Peyer's patch (tissue), 4 donors: ENCODE measurements around the gene GCAT. TPM values are rescaled to one million over a fixed set of nuclear protein-coding genes. Genes with fewer than 3 reads are reported as not detected.
A peak's percentile ranks its signal among the peaks of the same experiment; 100 is the strongest.

Source experiments
- DNase-seq, 3 donors: peaks; one replicate each; pipeline ENCODE4 v3.0.0-alpha.2; 2017 to 2019
- H3K27ac ChIP-seq, 4 donors: fragments of 200-600 bp; sonication (generic); one replicate each; pipeline ENCODE4 v1.5.1; 2016 to 2019
- H3K27me3 ChIP-seq, 2 donors: fragments of 200-600 bp; sonication (generic); one replicate each; pipeline ENCODE4 v1.5.1; 2019
- H3K36me3 ChIP-seq, 3 donors: fragments of 200-600 bp; sonication (generic); one replicate each; pipeline ENCODE4 v1.5.1; 2016 to 2019
- H3K4me1 ChIP-seq, 4 donors: fragments of 200-600 bp; sonication (generic); one replicate each; pipeline ENCODE4 v1.5.1; 2016 to 2019
- H3K4me3 ChIP-seq, 4 donors: fragments of 200-600 bp; sonication (generic); 1 replicate in 3 of 4; 2 replicates in 1 of 4; pipeline ENCODE4 v1.5.1; 2016 to 2019; ENCODE audit warnings: mild to moderate bottlenecking in 1 of 4
- H3K9me3 ChIP-seq, 4 donors: fragments of 200-600 bp; sonication (generic); one replicate each; pipeline ENCODE4 v1.5.1; 2016 to 2019; ENCODE audit warnings: mild to moderate bottlenecking in 1 of 4
- CTCF ChIP-seq, 6 experiments: fragments of 450-650 bp in 4 of 6; fragments of 200-600 bp in 2 of 6; sonication (generic) in 1 of 6; IDR thresholded peaks; one replicate each; pipeline ENCODE4 v1.5.1; 2017 to 2019; ENCODE audit warnings: antibody characterized with exemption in 6 of 6, mild to moderate bottlenecking in 3 of 6, moderate library complexity in 1 of 6
- POLR2A ChIP-seq, 2 donors: fragments of 450-650 bp; IDR thresholded peaks; one replicate each; pipeline ENCODE4 v1.5.1; 2017; ENCODE audit warnings: antibody characterized with exemption in 2 of 2, mild to moderate bottlenecking in 2 of 2, moderate library complexity in 2 of 2
- total RNA-seq, 4 donors: library from RNA; depleted of rRNA; stranded (reverse); fragments of >200 nt; gene quantifications; one replicate each; pipeline ENCODE4 v1.1.0, GENCODE V29; 2016

The GCAT gene
- total RNA-seq, 4 donors from 2014 or later = 3.8 to 9.3 (median 8.9) TPM

DNA sequence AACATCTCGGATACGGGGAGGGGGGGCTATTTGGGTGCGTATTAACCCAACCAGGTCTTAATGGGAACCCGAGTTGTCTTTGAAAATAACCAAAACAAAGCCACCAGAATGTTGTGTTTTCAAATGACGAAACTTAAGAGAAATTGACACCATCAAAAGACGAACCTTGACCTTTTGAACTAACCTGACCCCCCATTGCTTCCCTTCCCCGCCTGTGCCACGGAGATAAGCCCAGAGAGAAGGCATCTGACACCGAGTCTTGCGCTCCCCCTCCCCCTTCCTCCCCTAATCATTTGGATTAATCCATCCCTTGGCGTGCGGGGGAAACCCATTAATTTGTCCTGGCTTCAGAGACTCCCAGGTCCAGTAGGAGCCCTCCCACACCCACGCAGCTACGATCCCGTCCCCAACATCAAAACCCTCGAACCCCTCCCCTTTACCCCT lies 4.5 kb upstream of the GCAT start:
- H3K4me3 ChIP-seq = peak overlapping the region in 2 of 4 donors; percentile 71 to 86
- H3K27me3 ChIP-seq = no peaks in the 10 kb centered on the region
- no peaks in the 10 kb centered on the region for H3K9me3 ChIP-seq
- TF ChIP-seq POLR2A (IDR thresholded peaks at IDR 0.05) (no peak), CTCF (IDR thresholded peaks at IDR 0.05) (no peak)
- no peak for DNase-seq
- H3K36me3 ChIP-seq = no peaks in the 10 kb centered on the region
- H3K4me1 ChIP-seq = peaks cover 0 to 42% (median 8%) of the 10 kb centered on the region in 4 donors
- H3K27ac ChIP-seq = peak overlapping the region; percentile 2 to 78 (median 64)

GRCh38 chr22:37803639-37804351 lies 3.9 kb upstream of the GCAT start:
- H3K9me3 ChIP-seq = no peaks in the 10 kb centered on the region
- DNase-seq = no peak
- no peaks in the 10 kb centered on the region for H3K36me3 ChIP-seq
- H3K4me1 ChIP-seq = peaks cover 0 to 48% (median 12%) of the 10 kb centered on the region in 4 donors
- TF ChIP-seq POLR2A (IDR thresholded peaks at IDR 0.05) = no peak
- TF ChIP-seq CTCF (IDR thresholded peaks at IDR 0.05) = no peak
- peak overlapping the region in 3 of 4 donors; percentile 69 to 96 (median 78) for H3K27ac ChIP-seq
- peak overlapping the region in 2 of 4 donors; percentile 71 to 91 for H3K4me3 ChIP-seq
- H3K27me3 ChIP-seq = no peaks in the 10 kb centered on the region

DNA sequence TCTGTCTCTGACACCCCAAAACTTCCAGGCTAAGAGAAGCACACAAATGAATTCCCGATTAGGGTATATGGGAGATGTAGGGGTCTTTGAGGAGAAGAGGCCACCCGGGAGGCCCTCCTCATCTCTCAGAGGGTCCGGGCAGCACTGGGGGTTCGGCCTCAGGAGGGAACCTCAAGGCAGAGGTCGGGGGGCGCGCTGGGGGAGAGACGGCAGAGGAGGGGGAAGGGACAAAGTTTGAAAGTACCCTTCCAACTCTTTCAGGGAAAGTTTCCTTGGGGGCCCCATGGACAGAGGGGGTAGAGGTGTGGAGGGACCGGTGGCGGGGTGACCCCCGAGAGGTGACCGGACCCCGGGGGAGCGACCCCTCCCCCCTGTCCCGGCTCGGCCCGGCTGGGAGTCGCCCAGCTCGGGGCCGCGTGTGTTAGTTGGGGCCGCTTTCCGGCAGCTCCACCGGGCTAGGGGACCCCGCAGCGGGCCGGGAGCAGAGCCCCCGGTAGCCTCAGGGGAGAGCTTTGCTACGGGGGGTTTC lies 3.3 kb upstream of the GCAT start:
- Histone ChIP-seq H3K27ac (peak overlapping the region; percentile 69 to 96 (median 80)), H3K4me1 (peaks cover 0 to 53% (median 12%) of the 10 kb centered on the region in 4 donors), H3K36me3 (no peaks in the 10 kb centered on the region), H3K4me3 (peak overlapping the region; percentile 47 to 91 (median 58)), H3K9me3 (no peaks in the 10 kb centered on the region), H3K27me3 (no peaks in the 10 kb centered on the region)
- peak in 1 of 3 donors; percentile 55 for DNase-seq
- TF ChIP-seq POLR2A (IDR thresholded peaks at IDR 0.05) = no peak
- TF ChIP-seq CTCF (IDR thresholded peaks at IDR 0.05) = no peak

DNA sequence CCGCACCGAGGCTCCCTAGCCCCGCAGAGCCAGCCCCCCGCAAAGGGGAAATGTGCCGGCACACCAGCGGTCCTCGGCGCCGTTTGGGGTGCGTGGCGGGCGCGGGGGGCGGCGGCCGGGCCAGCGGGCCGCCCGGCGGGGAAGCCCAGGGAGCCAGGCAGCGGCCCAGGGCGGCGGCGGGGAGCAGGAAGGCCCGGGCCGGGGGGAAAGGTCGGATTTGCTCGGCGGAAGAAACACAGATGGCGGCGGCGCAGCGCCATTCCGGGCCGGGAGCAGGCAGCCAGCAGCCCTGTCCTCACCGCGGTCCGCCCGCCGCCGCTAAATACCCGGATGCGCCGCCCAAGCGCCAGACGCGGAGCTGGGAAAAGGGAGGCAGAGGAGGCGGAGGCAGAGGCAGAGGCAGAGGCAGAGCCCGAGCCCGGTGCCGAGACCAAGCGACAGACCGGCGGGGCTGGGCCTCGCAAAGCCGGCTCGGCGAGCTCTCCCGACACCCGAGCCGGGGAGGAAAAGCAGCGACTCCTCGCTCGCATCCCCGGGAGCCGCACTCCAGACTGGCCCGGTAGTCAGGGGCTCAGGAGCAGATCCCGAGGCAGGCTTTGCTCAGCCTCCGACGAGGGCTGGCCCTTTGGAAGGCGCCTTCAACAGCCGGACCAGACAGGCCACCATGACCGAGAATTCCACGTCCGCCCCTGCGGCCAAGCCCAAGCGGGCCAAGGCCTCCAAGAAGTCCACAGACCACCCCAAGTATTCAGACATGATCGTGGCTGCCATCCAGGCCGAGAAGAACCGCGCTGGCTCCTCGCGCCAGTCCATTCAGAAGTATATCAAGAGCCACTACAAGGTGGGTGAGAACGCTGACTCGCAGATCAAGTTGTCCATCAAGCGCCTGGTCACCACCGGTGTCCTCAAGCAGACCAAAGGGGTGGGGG lies 2.6 kb upstream of the GCAT start:
- H3K27ac ChIP-seq = peak overlapping the region; percentile 69 to 96 (median 80)
- DNase-seq = peak; percentile 45 to 97 (median 91)
- no peaks in the 10 kb centered on the region for H3K9me3 ChIP-seq
- no peaks in the 10 kb centered on the region for H3K36me3 ChIP-seq
- TF ChIP-seq POLR2A (IDR thresholded peaks at IDR 0.05) (peak; percentile 89 to 95), CTCF (IDR thresholded peaks at IDR 0.05) (no peak)
- peaks cover 0 to 53% (median 12%) of the 10 kb centered on the region in 4 donors for H3K4me1 ChIP-seq
- no peaks in the 10 kb centered on the region for H3K27me3 ChIP-seq
- H3K4me3 ChIP-seq = peak overlapping the region; percentile 47 to 91 (median 58)

GRCh38 chr22:37805810-37806277 lies 1.9 kb upstream of the GCAT start:
- Histone ChIP-seq H3K27ac (peak overlapping the region; percentile 69 to 96 (median 80)), H3K4me3 (peak overlapping the region; percentile 47 to 91 (median 58)), H3K27me3 (no peaks in the 10 kb centered on the region), H3K36me3 (no peaks in the 10 kb centered on the region), H3K9me3 (no peaks in the 10 kb centered on the region), H3K4me1 (peaks cover 0 to 53% (median 12%) of the 10 kb centered on the region in 4 donors)
- DNase-seq = no peak
- no peak for TF ChIP-seq POLR2A (IDR thresholded peaks at IDR 0.05)
- TF ChIP-seq CTCF (IDR thresholded peaks at IDR 0.05) = no peak
